IMR-90 (cell line): ENCODE measurements around the gene CSTA. TPM values are rescaled to one million over a fixed set of nuclear protein-coding genes. Genes with fewer than 3 reads are reported as not detected.

Experiments
- ATAC-seq: fragments of 200-7000 bp; cut with Tn5 transposase; 2 replicates; pipeline ENCODE4 v1.9.1; 2020; ENCODE audit warnings: low read depth, mild to moderate bottlenecking, moderate library complexity
- BruUV-seq: library from RNA; stranded (reverse); fragments of 400-500 nt; replicated peaks from 2 replicates; lab custom pipeline; 2021; lab: Mats Ljungman, UMichigan
- CTCF ChIA-PET: fragments of 300-600 bp; formaldehyde crosslinking; extraction: SDS; loops from one replicate; lab custom pipeline; 2021; ENCODE audit warnings: antibody characterized with exemption; lab: Yijun Ruan, JAX
- POLR2A ChIA-PET: fragments of 300-600 bp; sonication (Branson Sonifier 250); formaldehyde crosslinking; loops from one replicate; lab custom pipeline; 2022; ENCODE audit warnings: antibody characterized with exemption; ENCODE audit not compliant: unreplicated experiment; lab: Charles Lee
- DNase-seq: peaks from one replicate; pipeline ENCODE4 v3.0.0; 2013
- H2AFZ ChIP-seq: replicated peaks from 2 replicates; pipeline ENCODE3; 2013; ENCODE audit warnings: low read length, mild to moderate bottlenecking; ENCODE audit not compliant: poor library complexity
- H2AK5ac ChIP-seq: 2 replicates; pipeline ENCODE4 v1.6.1; 2013; ENCODE audit warnings: low read depth, low read length, inconsistent platforms
- H2AK9ac ChIP-seq: replicated peaks from 2 replicates; pipeline ENCODE3; 2013; ENCODE audit warnings: mild to moderate bottlenecking, low read depth, low read length, moderate library complexity; ENCODE audit not compliant: poor library complexity
- H2BK120ac ChIP-seq: 2 replicates; pipeline ENCODE4 v1.6.1; 2013; ENCODE audit warnings: low read depth, low read length, inconsistent platforms
- H2BK15ac ChIP-seq: 3 replicates; pipeline ENCODE4 v1.6.1; 2013; ENCODE audit warnings: low read depth, low read length, inconsistent platforms
- H2BK20ac ChIP-seq: 2 replicates; pipeline ENCODE4 v1.6.1; 2013; ENCODE audit warnings: low read depth, mild to moderate bottlenecking, inconsistent platforms, low read length, moderate library complexity
- H2BK5ac ChIP-seq: 2 replicates; pipeline ENCODE4 v1.6.1; 2013; ENCODE audit warnings: mild to moderate bottlenecking, low read depth, low read length, inconsistent platforms; ENCODE audit not compliant: poor library complexity, severe bottlenecking
- H3K14ac ChIP-seq: replicated peaks from 2 replicates; pipeline ENCODE4 v1.6.1; 2013; ENCODE audit warnings: low read depth, low read length, inconsistent platforms
- H3K18ac ChIP-seq: 2 replicates; pipeline ENCODE4 v1.6.1; 2013; ENCODE audit warnings: low read depth, low read length, control low read depth
- H3K23ac ChIP-seq: 2 replicates; pipeline ENCODE4 v1.6.1; 2013; ENCODE audit warnings: low read depth, low read length, inconsistent platforms
- H3K27ac ChIP-seq: 2 replicates; pipeline ENCODE4 v1.5.1; 2013; ENCODE audit warnings: mild to moderate bottlenecking, control low read depth, low read length; ENCODE audit not compliant: insufficient read depth
- H3K27me3 ChIP-seq: 2 replicates; pipeline ENCODE4 v1.6.1; 2013; ENCODE audit warnings: low read length; ENCODE audit not compliant: control insufficient read depth, insufficient read depth
- H3K36me3 ChIP-seq: 2 replicates; pipeline ENCODE4 v1.6.1; 2013; ENCODE audit warnings: low read length, mixed read lengths; ENCODE audit not compliant: control insufficient read depth, insufficient read depth
- H3K4ac ChIP-seq: 2 replicates; pipeline ENCODE4 v1.6.1; 2013; ENCODE audit warnings: low read depth, low read length, inconsistent platforms
- H3K4me1 ChIP-seq: 2 replicates; pipeline ENCODE4 v1.6.1; 2013; ENCODE audit warnings: low read length, mixed read lengths; ENCODE audit not compliant: control insufficient read depth, insufficient read depth
- H3K4me2 ChIP-seq: 2 replicates; pipeline ENCODE4 v1.6.1; 2013; ENCODE audit warnings: low read depth, mild to moderate bottlenecking, control low read depth, low read length, moderate library complexity
- H3K4me3 ChIP-seq: 2 replicates; pipeline ENCODE4 v1.5.1; 2013; ENCODE audit warnings: low read depth, mild to moderate bottlenecking, control low read depth, low read length, moderate library complexity; ENCODE audit not compliant: insufficient read depth
- H3K56ac ChIP-seq: 2 replicates; pipeline ENCODE4 v1.6.1; 2013; ENCODE audit warnings: low read length, inconsistent platforms; ENCODE audit not compliant: insufficient read depth; ENCODE audit errors: extremely low read depth
- H3K79me1 ChIP-seq, 2 experiments: 2 replicates each; pipeline ENCODE4 v1.6.1; 2013; ENCODE audit warnings: low read length in 2 of 2, inconsistent platforms in 1 of 2, low read depth in 1 of 2
- H3K9ac ChIP-seq: 2 replicates; pipeline ENCODE4 v1.6.1; 2013; ENCODE audit warnings: low read depth, low read length, control low read depth
- H3K9me1 ChIP-seq: 2 replicates; pipeline ENCODE4 v1.6.1; 2013; ENCODE audit warnings: low read length, inconsistent platforms; ENCODE audit not compliant: insufficient read depth
- H3K9me3 ChIP-seq: 2 replicates; pipeline ENCODE4 v1.6.1; 2013; ENCODE audit warnings: low read length; ENCODE audit not compliant: control insufficient read depth, insufficient read depth
- H4K20me1 ChIP-seq: 2 replicates; pipeline ENCODE4 v1.6.1; 2013; ENCODE audit warnings: low read length, inconsistent platforms; ENCODE audit not compliant: insufficient read depth
- H4K5ac ChIP-seq: 2 replicates; pipeline ENCODE4 v1.6.1; 2013; ENCODE audit warnings: mild to moderate bottlenecking, low read depth, low read length, control low read depth
- H4K8ac ChIP-seq, 2 experiments: 2 replicates each; pipeline ENCODE4 v1.6.1; 2013; ENCODE audit warnings: low read depth in 2 of 2, low read length in 2 of 2, control low read depth in 1 of 2, inconsistent platforms in 1 of 2
- H4K91ac ChIP-seq: 2 replicates; pipeline ENCODE4 v1.6.1; 2013; ENCODE audit warnings: low read depth, low read length, inconsistent platforms; ENCODE audit not compliant: insufficient read depth
- CEBPB ChIP-seq: IDR thresholded peaks from 2 replicates; pipeline ENCODE4 v1.6.1; 2012; ENCODE audit warnings: low read depth, low read length, improper control_type of control experiment
- FOS ChIP-seq: fragments of 150-350 bp; IDR thresholded peaks from 2 replicates; pipeline ENCODE4 v1.6.1; 2016; ENCODE audit warnings: low read depth, low read length
- WGBS, 2 experiments: methylation state at CpG; one replicate each; pipeline versions ENCODE4 v1.1.5 to v1.1.7; 2013; ENCODE audit warnings: missing lambda C conversion rate in 2 of 2; ENCODE audit not compliant: insufficient read length in 1 of 2; ENCODE audit errors: extremely low coverage in 2 of 2; 5-methylcytosine and 5-hydroxymethylcytosine counted together
- dilution Hi-C: fragments of 300-500 bp; cut with HindIII; formaldehyde crosslinking; loops from one replicate; pipeline ENCODE4 v1.14.3; 2018; ENCODE audit warnings: low sequenced_read_pairs; ENCODE audit not compliant: unreplicated experiment
- in situ Hi-C: fragments of 300-500 bp; cut with MboI; formaldehyde crosslinking; loops from 3 replicates; pipeline ENCODE4 v1.14.3; 2019; ENCODE audit warnings: low sequenced_read_pairs, inconsistent platforms, mixed read lengths
- intact Hi-C: fragments of 100-400 bp; cut with micrococcal nuclease; formaldehyde crosslinking; loops from 2 replicates; pipeline ENCODE4 v1.10.0; 2022
- polyA plus RNA-seq, 3 experiments: library from polyadenylated mRNA; depleted of rRNA; stranded (reverse); fragments of >200 nt; gene quantifications; 2 replicates each; pipeline ENCODE4 v1.2.3, GENCODE V29; 2012; ENCODE audit warnings: low replicate concordance in 1 of 3
- total RNA-seq: library from RNA; depleted of rRNA; stranded (reverse); fragments of >200 nt; gene quantifications from 2 replicates; pipeline ENCODE4 v1.2.3, GENCODE V29; 2012

The CSTA gene
- total and polyA plus RNA-seq, 2 of the 4 experiments (the other 2 are of a cell fraction): 0.17 TPM; not detected in 1

DNA sequence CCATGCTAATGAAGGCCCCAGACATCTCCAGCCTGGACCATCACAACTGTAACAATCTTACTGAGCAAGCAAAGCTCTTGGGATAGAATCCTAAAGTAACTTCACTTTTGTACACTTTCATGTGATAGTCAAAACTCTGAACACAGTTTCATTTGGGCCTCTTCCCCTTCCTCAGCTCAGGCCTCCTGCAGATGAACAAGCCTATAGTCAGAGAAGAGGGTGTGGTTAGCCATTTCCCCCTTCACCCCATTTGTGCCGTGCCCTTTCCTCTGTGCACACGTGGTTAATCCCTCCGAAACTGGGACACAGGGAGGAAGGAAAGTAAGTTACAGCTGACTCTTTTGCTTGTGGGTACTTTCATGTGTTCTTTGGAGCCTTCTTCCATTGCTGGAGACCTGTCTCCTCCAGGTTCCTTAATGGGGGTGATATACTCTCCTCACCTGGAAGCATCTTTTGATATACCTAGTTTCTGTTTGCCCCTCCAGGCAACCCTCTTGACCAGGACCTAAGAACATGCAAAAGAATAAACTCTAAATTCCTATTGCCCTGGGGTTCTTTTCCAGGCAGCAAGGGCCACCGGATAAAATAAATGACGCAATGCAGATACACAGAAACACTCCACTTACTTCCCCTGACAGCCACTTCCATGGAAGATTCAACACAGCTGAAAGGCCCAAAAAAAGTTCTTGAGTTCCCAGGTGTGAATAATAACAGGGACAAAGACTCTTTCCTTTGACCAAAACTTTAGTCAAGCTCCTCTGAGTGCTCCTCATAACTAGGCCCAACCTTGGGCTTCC, 29.6 kb upstream of the CSTA start:
- CTCF ChIA-PET: interaction anchor here (0.6 to 1.3 kb wide), 2 partner anchors 9 to 776 kb away, joined by 3 read pairs; no protein-coding TSS in a partner anchor

More for the DNA sequence above, 29.6 kb upstream of the CSTA start:
- no peak overlapping the region for H4K91ac ChIP-seq
- no peak overlapping the region for H3K4me3 ChIP-seq
- H2AK9ac ChIP-seq: no peak overlapping the region
- in situ Hi-C loops (no loop called here), intact Hi-C loops (no loop called here), dilution Hi-C loops (no loop called here)
- H3K4me2 ChIP-seq: no peak overlapping the region
- no peak overlapping the region for H2BK15ac ChIP-seq
- no peak overlapping the region for H2BK20ac ChIP-seq
- no peaks in the 10 kb centered on the region for H3K9me3 ChIP-seq
- 0 out of 2 replicates have a peak, but pooled peaks have one; percentile 3 for TF ChIP-seq CEBPB
- TF ChIP-seq FOS: no peak
- no peak overlapping the region for H3K18ac ChIP-seq
- no peak overlapping the region for H2BK5ac ChIP-seq
- DNase-seq (no peak), ATAC-seq (no peak)
- H2AFZ ChIP-seq: peak overlapping the region; percentile 39
- BruUV-seq: no TSS peak
- no peak overlapping the region for H3K56ac ChIP-seq
- H3K27ac ChIP-seq: no peak overlapping the region
- H3K23ac ChIP-seq: no peak overlapping the region
- H4K8ac ChIP-seq: no peak overlapping the region
- no peak overlapping the region for H3K14ac ChIP-seq
- H3K27me3 ChIP-seq: peaks cover 3% of the 10 kb centered on the region; the same call in 1 of the 2 replicates
- WGBS, 2 experiments: no CpG with 5 or more reads among the region's 5 CpGs
- no peak overlapping the region for H3K4ac ChIP-seq
- H4K5ac ChIP-seq: no peak overlapping the region
- no peak overlapping the region for H2BK120ac ChIP-seq
- no peaks in the 10 kb centered on the region for H3K79me1 ChIP-seq
- H4K20me1 ChIP-seq: no peaks in the 10 kb centered on the region
- no peaks in the 10 kb centered on the region for H3K9me1 ChIP-seq
- H3K9ac ChIP-seq: no peak overlapping the region
- no peak overlapping the region for H2AK5ac ChIP-seq
- no peaks in the 10 kb centered on the region for H3K36me3 ChIP-seq
- no peaks in the 10 kb centered on the region for H3K4me1 ChIP-seq
- POLR2A ChIA-PET: interaction anchor here (0.6 kb wide), 1 partner anchor 102 kb away, joined by 4 read pairs; no protein-coding TSS in a partner anchor
